ENCODE measurements around the gene SLC35D1.

The SLC35D1 gene

GRCh38 chr1:67001682-67002425, 52.1 kb downstream of the SLC35D1 start:
- H3K9me3 Mint-ChIP-seq = no peaks in the 10 kb centered on the region
- peaks cover 47% of the 10 kb centered on the region for H3K36me3 Mint-ChIP-seq (ENCODE audit: low read depth)
- no peak overlapping the region for H3K4me3 Mint-ChIP-seq
- TF ChIP-seq, protein P1, sequence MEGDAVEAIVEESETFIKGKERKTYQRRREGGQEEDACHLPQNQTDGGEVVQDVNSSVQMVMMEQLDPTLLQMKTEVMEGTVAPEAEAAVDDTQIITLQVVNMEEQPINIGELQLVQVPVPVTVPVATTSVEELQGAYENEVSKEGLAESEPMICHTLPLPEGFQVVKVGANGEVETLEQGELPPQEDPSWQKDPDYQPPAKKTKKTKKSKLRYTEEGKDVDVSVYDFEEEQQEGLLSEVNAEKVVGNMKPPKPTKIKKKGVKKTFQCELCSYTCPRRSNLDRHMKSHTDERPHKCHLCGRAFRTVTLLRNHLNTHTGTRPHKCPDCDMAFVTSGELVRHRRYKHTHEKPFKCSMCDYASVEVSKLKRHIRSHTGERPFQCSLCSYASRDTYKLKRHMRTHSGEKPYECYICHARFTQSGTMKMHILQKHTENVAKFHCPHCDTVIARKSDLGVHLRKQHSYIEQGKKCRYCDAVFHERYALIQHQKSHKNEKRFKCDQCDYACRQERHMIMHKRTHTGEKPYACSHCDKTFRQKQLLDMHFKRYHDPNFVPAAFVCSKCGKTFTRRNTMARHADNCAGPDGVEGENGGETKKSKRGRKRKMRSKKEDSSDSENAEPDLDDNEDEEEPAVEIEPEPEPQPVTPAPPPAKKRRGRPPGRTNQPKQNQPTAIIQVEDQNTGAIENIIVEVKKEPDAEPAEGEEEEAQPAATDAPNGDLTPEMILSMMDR (IDR thresholded peaks at IDR 0.05; ENCODE audit: unreplicated experiment in 3 of 3) = no peak
- peak overlapping the region; percentile 13 to 83 (median 40) for H3K27ac Mint-ChIP-seq
- no peaks in the 10 kb centered on the region for H3K27me3 Mint-ChIP-seq (ENCODE audit: low read depth)
- no peaks in the 10 kb centered on the region for H3K4me1 Mint-ChIP-seq

DNA sequence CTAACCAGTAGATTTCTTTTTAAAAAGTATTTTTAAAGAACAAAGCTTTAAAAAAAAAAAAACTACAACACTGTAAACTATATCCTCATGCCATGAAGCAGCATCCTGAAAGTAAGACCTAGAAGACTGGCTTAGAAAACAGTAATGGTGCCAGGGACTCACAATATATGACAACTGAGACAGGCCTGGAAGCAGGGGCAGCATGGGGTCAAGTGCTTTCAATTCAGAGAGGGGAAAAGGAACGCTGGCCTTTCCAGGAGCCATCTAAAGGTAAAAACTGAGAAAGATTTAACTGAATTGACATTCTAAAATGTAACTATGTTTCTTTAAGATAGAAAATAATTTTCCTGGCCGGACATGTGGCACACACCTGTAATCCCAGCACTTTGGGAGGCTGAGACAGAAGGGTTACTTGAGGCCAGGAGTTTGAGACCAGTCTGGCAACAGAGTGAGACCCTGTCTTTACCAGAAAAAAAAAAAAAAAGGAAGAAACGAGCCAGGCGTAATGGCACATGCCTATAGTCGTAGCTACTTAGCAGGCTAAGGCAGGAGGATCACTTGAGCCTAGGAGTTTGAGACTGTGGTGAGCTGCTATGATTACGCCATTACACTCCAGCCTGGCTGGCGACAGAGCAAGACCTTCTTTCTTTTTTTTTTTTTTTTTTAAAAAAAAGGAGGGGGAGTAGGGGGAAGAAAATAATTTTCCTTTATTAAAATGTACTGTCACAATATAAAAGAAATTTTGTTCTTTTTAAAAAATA, 54.1 kb downstream of the SLC35D1 start:
- no peaks in the 10 kb centered on the region for H3K9me3 Mint-ChIP-seq
- H3K4me3 Mint-ChIP-seq = no peak overlapping the region
- H3K4me1 Mint-ChIP-seq = no peaks in the 10 kb centered on the region
- no peaks in the 10 kb centered on the region for H3K27me3 Mint-ChIP-seq (ENCODE audit: low read depth)
- peaks cover 31% of the 10 kb centered on the region for H3K36me3 Mint-ChIP-seq (ENCODE audit: low read depth)
- H3K27ac Mint-ChIP-seq = peak overlapping the region; percentile 18 to 66 (median 43)
- TF ChIP-seq, protein P1 (IDR thresholded peaks at IDR 0.05; ENCODE audit: unreplicated experiment in 3 of 3) = no peak

GRCh38 chr1:66998972-66999371, 55.0 kb downstream of the SLC35D1 start:
- Mint-ChIP-seq H3K36me3 (ENCODE audit: low read depth) (peaks cover 27% of the 10 kb centered on the region), H3K9me3 (no peaks in the 10 kb centered on the region), H3K27ac (no peak overlapping the region), H3K4me3 (no peak overlapping the region), H3K27me3 (ENCODE audit: low read depth) (no peaks in the 10 kb centered on the region), H3K4me1 (no peaks in the 10 kb centered on the region)
- TF ChIP-seq, protein P1 (IDR thresholded peaks at IDR 0.05; ENCODE audit: unreplicated experiment in 3 of 3) = no peak

DNA sequence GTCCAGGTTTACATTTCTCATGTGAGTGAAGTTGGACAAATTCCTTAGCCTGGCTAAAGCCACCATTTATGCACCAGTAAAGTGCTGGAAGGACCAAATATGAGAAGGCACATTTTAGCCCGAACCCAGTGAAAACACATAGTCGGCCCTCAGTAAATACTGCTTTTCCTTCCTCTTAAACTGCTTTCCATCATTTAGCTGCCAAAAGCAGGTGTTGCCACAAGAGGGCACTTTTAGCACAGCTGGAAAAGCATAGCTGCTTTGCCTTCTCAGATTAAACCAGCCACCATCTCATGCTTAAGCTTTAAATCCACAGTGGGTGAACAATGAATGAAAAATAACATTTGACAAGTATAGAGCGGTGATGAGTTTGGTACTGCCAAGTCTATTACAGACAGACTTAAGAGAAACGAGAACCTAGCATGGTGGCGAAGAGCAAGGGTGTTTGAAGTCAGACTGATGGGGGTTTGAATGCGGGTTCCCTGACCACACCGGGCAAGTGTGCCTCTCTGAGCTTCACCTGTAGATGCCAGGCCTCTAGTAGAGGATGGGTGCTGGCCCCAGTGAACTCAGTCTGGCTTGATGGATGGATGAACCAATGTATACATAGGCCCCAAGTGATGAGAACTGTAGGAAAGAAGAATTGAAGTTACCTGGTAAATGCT, 57.8 kb downstream of the SLC35D1 start:
- Mint-ChIP-seq H3K9me3 (no peaks in the 10 kb centered on the region), H3K36me3 (ENCODE audit: low read depth) (peaks cover 12% of the 10 kb centered on the region), H3K27ac (peak overlapping the region in 1 of 3 experiments; percentile 23), H3K27me3 (ENCODE audit: low read depth) (no peaks in the 10 kb centered on the region), H3K4me1 (no peaks in the 10 kb centered on the region), H3K4me3 (no peak overlapping the region)
- TF ChIP-seq, protein P1 (IDR thresholded peaks at IDR 0.05; ENCODE audit: unreplicated experiment in 3 of 3) = peak; percentile 64 to 74 (median 74)

GRCh38 chr1:66993076-66993475, 60.9 kb downstream of the SLC35D1 start:
- Mint-ChIP-seq H3K27me3 (ENCODE audit: low read depth) (no peaks in the 10 kb centered on the region), H3K4me1 (no peaks in the 10 kb centered on the region), H3K9me3 (no peaks in the 10 kb centered on the region), H3K36me3 (ENCODE audit: low read depth) (peaks cover 17% of the 10 kb centered on the region), H3K27ac (no peak overlapping the region), H3K4me3 (no peak overlapping the region)
- TF ChIP-seq, protein P1 (IDR thresholded peaks at IDR 0.05; ENCODE audit: unreplicated experiment in 3 of 3) = no peak
